Left lung (tissue), 10 donors: ENCODE measurements around the gene FMNL1. TPM values are rescaled to one million over a fixed set of nuclear protein-coding genes. Genes with fewer than 3 reads are reported as not detected.

ENCODE experiments used
- ATAC-seq: fragments of 200-7000 bp; cut with Tn5 transposase; one replicate; pipeline ENCODE4 v1.9.1; 2020; ENCODE audit warnings: moderate library complexity
- DNase-seq, 4 donors: peaks; one replicate each; pipeline ENCODE4 v3.0.0-alpha.2; 2013 to 2020
- H3K27ac ChIP-seq, 2 donors: fragments of 200-600 bp; sonication (generic) in 1 of 2; one replicate each; pipeline versions ENCODE4 v1.5.0 to v1.8.0; 2020 to 2021
- H3K27me3 ChIP-seq, 2 donors: fragments of 200-600 bp; sonication (generic) in 1 of 2; one replicate each; pipeline versions ENCODE4 v1.5.0 to v1.8.0; 2020 to 2021
- H3K36me3 ChIP-seq, 2 donors: fragments of 200-600 bp; sonication (generic) in 1 of 2; one replicate each; pipeline versions ENCODE4 v1.5.0 to v1.8.0; 2020 to 2021
- H3K4me1 ChIP-seq, 2 donors: fragments of 200-600 bp; one replicate each; pipeline ENCODE4 v1.8.0; 2021
- H3K4me3 ChIP-seq, 2 donors: fragments of 200-600 bp; sonication (generic) in 1 of 2; one replicate each; pipeline versions ENCODE4 v1.5.0 to v1.8.0; 2020 to 2021; ENCODE audit warnings: mild to moderate bottlenecking in 1 of 2
- H3K9me3 ChIP-seq, 2 donors: fragments of 200-600 bp; sonication (generic) in 1 of 2; one replicate each; pipeline versions ENCODE4 v1.5.0 to v1.8.0; 2020 to 2021
- CTCF ChIP-seq, 2 donors: fragments of 200-600 bp; sonication (generic) in 1 of 2; IDR thresholded peaks; one replicate each; pipeline versions ENCODE4 v1.5.0 to v1.8.0; 2021; ENCODE audit warnings: antibody characterized with exemption in 2 of 2
- intact Hi-C, 2 donors: fragments of 100-400 bp; cut with DNase I; formaldehyde crosslinking; loops; one replicate each; pipeline versions ENCODE4 v1.11.2 to v1.14.2; 2022
- polyA plus RNA-seq, 6 donors: library from polyadenylated mRNA; unstranded; fragments of 120-200 nt; gene quantifications; one replicate each; pipeline ENCODE4 v1.2.1, GENCODE V29; 2013; ENCODE audit not compliant: insufficient read length in 6 of 6
- total RNA-seq, 2 donors: library from RNA; stranded (reverse); fragmentation: NEBNext Ultra II Directional; extraction: Animal tissue kit (Norgen Biotek cat#: 25700); gene quantifications; one replicate each; pipeline ENCODE4 v1.2.1, GENCODE V29; 2021
- donor health status: DM: no; HTN: yes; CAD: no.
- donor health status: DM: no; HTN: no; CAD: no.

FMNL1 gene
- total and polyA plus RNA-seq, 8 donors = 6.9 to 118 (median 9.2) TPM

GRCh38 chr17:45177563-45177962 lies 44.1 kb upstream of the FMNL1 start:
- Histone ChIP-seq H3K36me3 (no peaks in the 10 kb centered on the region), H3K9me3 (no peaks in the 10 kb centered on the region), H3K4me1 (peaks cover 0 to 32% of the 10 kb centered on the region in 2 donors), H3K4me3 (no peak overlapping the region), H3K27me3 (no peaks in the 10 kb centered on the region), H3K27ac (no peak overlapping the region)
- ATAC-seq = no peak
- intact Hi-C loops = no loop called here
- TF ChIP-seq CTCF (IDR thresholded peaks at IDR 0.05) = no peak
- DNase-seq = no peak

- Histone ChIP-seq H3K9me3 (no peaks in the 10 kb centered on the region), H3K4me1 (no peaks in the 10 kb centered on the region), H3K4me3 (no peak overlapping the region), H3K27ac (no peak overlapping the region), H3K36me3 (no peaks in the 10 kb centered on the region), H3K27me3 (no peaks in the 10 kb centered on the region)
- ATAC-seq (no peak), DNase-seq (no peak)
- intact Hi-C loops = no loop called here
- no peak for TF ChIP-seq CTCF (IDR thresholded peaks at IDR 0.05)
Measured at GRCh38 chr17:45184144-45184543, 37.5 kb upstream of the FMNL1 start.

GRCh38 chr17:45186801-45187354 lies 34.8 kb upstream of the FMNL1 start:
- Histone ChIP-seq H3K9me3 (no peaks in the 10 kb centered on the region), H3K36me3 (no peaks in the 10 kb centered on the region), H3K27ac (no peak overlapping the region), H3K4me1 (no peaks in the 10 kb centered on the region), H3K27me3 (no peaks in the 10 kb centered on the region), H3K4me3 (no peak overlapping the region)
- intact Hi-C loops = no loop called here
- ATAC-seq (no peak), DNase-seq (no peak)
- TF ChIP-seq CTCF (IDR thresholded peaks at IDR 0.05) = no peak

GRCh38 chr17:45189009-45189408 lies 32.7 kb upstream of the FMNL1 start:
- H3K36me3 ChIP-seq = no peaks in the 10 kb centered on the region
- H3K9me3 ChIP-seq = no peaks in the 10 kb centered on the region
- no peaks in the 10 kb centered on the region for H3K4me1 ChIP-seq
- no peak for DNase-seq
- intact Hi-C loops = no loop called here
- no peak overlapping the region for H3K27ac ChIP-seq
- H3K4me3 ChIP-seq = no peak overlapping the region
- no peak for TF ChIP-seq CTCF (IDR thresholded peaks at IDR 0.05)
- no peaks in the 10 kb centered on the region for H3K27me3 ChIP-seq
- ATAC-seq = no peak

GRCh38 chr17:45190503-45191255 lies 31.0 kb upstream of the FMNL1 start:
- Histone ChIP-seq H3K27me3 (no peaks in the 10 kb centered on the region), H3K9me3 (no peaks in the 10 kb centered on the region), H3K27ac (no peak overlapping the region), H3K36me3 (no peaks in the 10 kb centered on the region), H3K4me1 (no peaks in the 10 kb centered on the region), H3K4me3 (no peak overlapping the region)
- no peak for TF ChIP-seq CTCF (IDR thresholded peaks at IDR 0.05)
- ATAC-seq (no peak), DNase-seq (no peak)
- intact Hi-C loops = loop anchor here in 1 of 2 donors (10.0 kb wide), 1 partner anchor 56 kb away; the partner anchor contains the start of genes ACBD4 and PLCD3
